HepG2 (cell line): ENCODE measurements around the gene BAHD1. TPM values are rescaled to one million over a fixed set of nuclear protein-coding genes. Genes with fewer than 3 reads are reported as not detected.

ENCODE experiments used
- ARID4A ChIP-seq: sonication (generic); formaldehyde crosslinking; IDR thresholded peaks from 2 replicates; pipeline ENCODE4 v1.5.0; 2020; ENCODE audit warnings: mild to moderate bottlenecking, missing genetic modification reagents, borderline replicate concordance
- CBX2 ChIP-seq, 2 experiments: fragments of 200-600 bp in 1 of 2; sonication (generic); formaldehyde crosslinking in 1 of 2; IDR thresholded peaks; 2 replicates each; pipeline versions ENCODE4 v1.7.0 to v1.8.1; 2018 to 2022; ENCODE audit warnings: low read depth in 2 of 2, low read length in 1 of 2, mild to moderate bottlenecking in 1 of 2, missing genetic modification reagents in 1 of 2
- CSRNP2 ChIP-seq: sonication (generic); formaldehyde crosslinking; conservative IDR thresholded peaks from 2 replicates; pipeline ENCODE4 v1.8.0; 2022; ENCODE audit warnings: low read depth, missing genetic modification reagents
- ETV5 ChIP-seq: IDR thresholded peaks from 2 replicates; pipeline ENCODE4 v1.6.1; 2018; ENCODE audit warnings: missing biosample characterization, missing genetic modification reagents, inconsistent platforms, borderline replicate concordance
- HDAC6 ChIP-seq: fragments of 200-600 bp; sonication (generic); IDR thresholded peaks from 2 replicates; pipeline ENCODE4 v1.7.0; 2017; ENCODE audit warnings: mild to moderate bottlenecking, antibody characterized with exemption, low read length, low read depth
- HNRNPL ChIP-seq: fragments of 200-400 bp; formaldehyde crosslinking; IDR thresholded peaks from 2 replicates; pipeline ENCODE4 v1.6.1; 2017; ENCODE audit warnings: mild to moderate bottlenecking, low read depth, low read length
- NRL ChIP-seq: sonication (generic); formaldehyde crosslinking; IDR thresholded peaks from 2 replicates; pipeline ENCODE4 v1.5.0; 2020; ENCODE audit warnings: missing genetic modification reagents, mild to moderate bottlenecking, moderate library complexity, borderline replicate concordance
- POLR2AphosphoS5 ChIP-seq: IDR thresholded peaks from 2 replicates; pipeline ENCODE4 v1.6.1; 2012; ENCODE audit warnings: low read depth, low read length
- RBM39 ChIP-seq: fragments of 200-400 bp; formaldehyde crosslinking; IDR thresholded peaks from one replicate; pipeline ENCODE4 v1.6.1; 2018; ENCODE audit warnings: antibody characterized with exemption, mild to moderate bottlenecking, low read depth, low read length; ENCODE audit not compliant: poor library complexity, severe bottlenecking
- ZNF136 ChIP-seq: sonication (generic); formaldehyde crosslinking; IDR thresholded peaks from 2 replicates; pipeline ENCODE4 v1.8.1; 2022; ENCODE audit warnings: low read depth, mild to moderate bottlenecking, moderate library complexity, missing genetic modification reagents
- ZNF574 ChIP-seq: sonication (generic); formaldehyde crosslinking; IDR thresholded peaks from 2 replicates; pipeline ENCODE4 v1.4.0; 2020; ENCODE audit warnings: missing genetic modification reagents
- ZNF616 ChIP-seq: sonication (generic); formaldehyde crosslinking; IDR thresholded peaks from 2 replicates; pipeline ENCODE4 v1.5.0; 2020; ENCODE audit warnings: low read depth, mild to moderate bottlenecking, missing genetic modification reagents
- ZNF687 ChIP-seq: sonication (generic); formaldehyde crosslinking; IDR thresholded peaks from 2 replicates; pipeline ENCODE4 v1.5.1; 2020; ENCODE audit warnings: mild to moderate bottlenecking, missing genetic modification reagents, moderate library complexity
- ZNF709 ChIP-seq: sonication (generic); formaldehyde crosslinking; IDR thresholded peaks from 2 replicates; pipeline ENCODE4 v1.5.0; 2020; ENCODE audit warnings: mild to moderate bottlenecking, missing genetic modification reagents
- polyA plus RNA-seq, 8 experiments: library from polyadenylated mRNA; depleted of rRNA in 3 of 8; stranded (reverse) in 7 of 8; unstranded in 1 of 8; fragments of >200 nt; fragmentation: Illumina TruSeq in 4 of 8; extraction: Trizol in 4 of 8; gene quantifications; 2 replicates each; pipeline versions ENCODE4 v1.2.1 to v1.2.3, GENCODE V29; 2011 to 2016; ENCODE audit warnings: low read depth in 4 of 8, missing spikeins in 1 of 8, mixed read lengths in 1 of 8; ENCODE audit not compliant: insufficient read depth in 1 of 8
- total RNA-seq, 5 experiments: library from RNA; depleted of rRNA; stranded (reverse); fragments of >200 nt; fragmentation: Illumina TruSeq; extraction: Trizol; gene quantifications; 2 replicates each; pipeline ENCODE4 v1.2.3, GENCODE V29; 2016; ENCODE audit warnings: low read depth in 1 of 5

The BAHD1 gene
- total and polyA plus RNA-seq, 2 of the 13 experiments (the other 11 are each of a cell fraction or from before 2014, with no cell fraction given) = 3.3 to 8.7 TPM

- TF ChIP-seq HDAC6 (no peak), ZNF687 (peak; percentile 13; the same call in 1 of the 2 replicates), RBM39 (peak; percentile 18), HNRNPL (no peak), CSRNP2 (CRISPR knock-in tag) (no peak), NRL (CRISPR knock-in tag) (0 out of 2 replicates have a peak, but pooled peaks have one; percentile 48), ZNF574 (no peak), POLR2AphosphoS5 (no peak), ZNF709 (CRISPR knock-in tag) (0 out of 2 replicates have a peak, but pooled peaks have one; percentile 30), ZNF136 (CRISPR knock-in tag) (no peak), ETV5 (no peak), ZNF616 (CRISPR knock-in tag) (no peak), ARID4A (peak; percentile 15; the same call in 1 of the 2 replicates), CBX2 (IDR thresholded peaks at IDR 0.05; ENCODE audit: low read depth, low read length) (no peak), CBX2 (CRISPR knock-in tag; IDR thresholded peaks at IDR 0.05; ENCODE audit: low read depth) (no peak)
Measured at GRCh38 chr15:40439960-40440742, 602 bp upstream of the BAHD1 start (continued).
